ENCODE measurements around the gene PLEKHG3.

PLEKHG3 gene

GRCh38 chr14:64692189-64692985 is 11.8 kb upstream of the PLEKHG3 start:
- no peak overlapping the region for H3K27ac ChIP-seq
- no peak for DNase-seq (ENCODE audit: low read depth, low spot score)
- no peak overlapping the region for H3K4me3 ChIP-seq
- no peaks in the 10 kb centered on the region for H3K9me3 ChIP-seq (ENCODE audit: low read depth, low read length)
- TF ChIP-seq FOXP2 (optimal IDR thresholded peaks at IDR 0.05; ENCODE audit: control extremely low read depth, extremely low read length, insufficient read depth): no peak
- H3K9ac ChIP-seq (ENCODE audit: insufficient read length): no peak overlapping the region
- H3K36me3 ChIP-seq (ENCODE audit: insufficient read depth, low read length): no peaks in the 10 kb centered on the region

- H3K9me3 ChIP-seq (ENCODE audit: low read depth, low read length): no peaks in the 10 kb centered on the region
- no peak overlapping the region for H3K9ac ChIP-seq (ENCODE audit: insufficient read length)
- H3K36me3 ChIP-seq (ENCODE audit: insufficient read depth, low read length): no peaks in the 10 kb centered on the region
- no peak overlapping the region for H3K4me3 ChIP-seq
- TF ChIP-seq EZH2 (IDR thresholded peaks at IDR 0.05) (no peak), POLR2AphosphoS5 (IDR thresholded peaks at IDR 0.05; ENCODE audit: borderline replicate concordance, low read depth, low read length) (no peak), FOXP2 (optimal IDR thresholded peaks at IDR 0.05; ENCODE audit: control extremely low read depth, extremely low read length, insufficient read depth) (no peak)
- H3K27ac ChIP-seq: no peak overlapping the region
- DNase-seq (ENCODE audit: low read depth, low spot score): no peak
Measured at GRCh38 chr14:64692986-64693809, 11.0 kb upstream of the PLEKHG3 start.

- no peak overlapping the region for H3K9ac ChIP-seq (ENCODE audit: insufficient read length)
Measured at GRCh38 chr14:64693810-64694165, 10.4 kb upstream of the PLEKHG3 start.

GRCh38 chr14:64695071-64695470 is 9.2 kb upstream of the PLEKHG3 start:
- no peaks in the 10 kb centered on the region for H3K9me3 ChIP-seq (ENCODE audit: low read depth, low read length)
- H3K4me3 ChIP-seq: no peak overlapping the region
- no peak overlapping the region for H3K27ac ChIP-seq
- H3K9ac ChIP-seq (ENCODE audit: insufficient read length): no peak overlapping the region
- no peak for DNase-seq (ENCODE audit: low read depth, low spot score)
- H3K36me3 ChIP-seq (ENCODE audit: insufficient read depth, low read length): no peaks in the 10 kb centered on the region
- TF ChIP-seq EZH2 (IDR thresholded peaks at IDR 0.05) (no peak), POLR2AphosphoS5 (IDR thresholded peaks at IDR 0.05; ENCODE audit: borderline replicate concordance, low read depth, low read length) (no peak), FOXP2 (optimal IDR thresholded peaks at IDR 0.05; ENCODE audit: control extremely low read depth, extremely low read length, insufficient read depth) (no peak)

More at GRCh38 chr14:64693810-64694165, 10.4 kb upstream of the PLEKHG3 start:
- H3K4me3 ChIP-seq: no peak overlapping the region
- no peak for DNase-seq (ENCODE audit: low read depth, low spot score)
- H3K36me3 ChIP-seq (ENCODE audit: insufficient read depth, low read length): no peaks in the 10 kb centered on the region
- TF ChIP-seq POLR2AphosphoS5 (IDR thresholded peaks at IDR 0.05; ENCODE audit: borderline replicate concordance, low read depth, low read length): no peak
- no peak for TF ChIP-seq FOXP2 (optimal IDR thresholded peaks at IDR 0.05; ENCODE audit: control extremely low read depth, extremely low read length, insufficient read depth)
- TF ChIP-seq EZH2 (IDR thresholded peaks at IDR 0.05): no peak
- no peak overlapping the region for H3K27ac ChIP-seq
- no peaks in the 10 kb centered on the region for H3K9me3 ChIP-seq (ENCODE audit: low read depth, low read length)

- DNase-seq (ENCODE audit: low read depth, low spot score): no peak
- Histone ChIP-seq H3K36me3 (ENCODE audit: insufficient read depth, low read length) (no peaks in the 10 kb centered on the region), H3K9ac (ENCODE audit: insufficient read length) (no peak overlapping the region), H3K9me3 (ENCODE audit: low read depth, low read length) (no peaks in the 10 kb centered on the region), H3K27ac (no peak overlapping the region), H3K4me3 (no peak overlapping the region)
- TF ChIP-seq FOXP2 (optimal IDR thresholded peaks at IDR 0.05; ENCODE audit: control extremely low read depth, extremely low read length, insufficient read depth) (no peak), EZH2 (IDR thresholded peaks at IDR 0.05) (no peak), POLR2AphosphoS5 (IDR thresholded peaks at IDR 0.05; ENCODE audit: borderline replicate concordance, low read depth, low read length) (no peak)
Measured at GRCh38 chr14:64696355-64696857, 7.8 kb upstream of the PLEKHG3 start.

- Histone ChIP-seq H3K9me3 (ENCODE audit: low read depth, low read length) (no peaks in the 10 kb centered on the region), H3K27ac (no peak overlapping the region), H3K4me3 (no peak overlapping the region), H3K36me3 (ENCODE audit: insufficient read depth, low read length) (no peaks in the 10 kb centered on the region), H3K9ac (ENCODE audit: insufficient read length) (no peak overlapping the region)
- TF ChIP-seq FOXP2 (optimal IDR thresholded peaks at IDR 0.05; ENCODE audit: control extremely low read depth, extremely low read length, insufficient read depth) (no peak), POLR2AphosphoS5 (IDR thresholded peaks at IDR 0.05; ENCODE audit: borderline replicate concordance, low read depth, low read length) (no peak), EZH2 (IDR thresholded peaks at IDR 0.05) (no peak)
- DNase-seq (ENCODE audit: low read depth, low spot score): no peak
Measured at GRCh38 chr14:64698903-64699302, 5.3 kb upstream of the PLEKHG3 start.

- Histone ChIP-seq H3K9me3 (ENCODE audit: low read depth, low read length) (no peaks in the 10 kb centered on the region), H3K4me3 (no peak overlapping the region), H3K27ac (no peak overlapping the region), H3K36me3 (ENCODE audit: insufficient read depth, low read length) (no peaks in the 10 kb centered on the region), H3K9ac (ENCODE audit: insufficient read length) (no peak overlapping the region)
- no peak for DNase-seq (ENCODE audit: low read depth, low spot score)
- no peak for TF ChIP-seq EZH2 (IDR thresholded peaks at IDR 0.05)
- TF ChIP-seq FOXP2 (optimal IDR thresholded peaks at IDR 0.05; ENCODE audit: control extremely low read depth, extremely low read length, insufficient read depth): no peak
- no peak for TF ChIP-seq POLR2AphosphoS5 (IDR thresholded peaks at IDR 0.05; ENCODE audit: borderline replicate concordance, low read depth, low read length)
Measured at GRCh38 chr14:64700290-64700689, 3.9 kb upstream of the PLEKHG3 start.

- Histone ChIP-seq H3K27ac (no peak overlapping the region), H3K36me3 (ENCODE audit: insufficient read depth, low read length) (no peaks in the 10 kb centered on the region), H3K4me3 (no peak overlapping the region), H3K9ac (ENCODE audit: insufficient read length) (no peak overlapping the region), H3K9me3 (ENCODE audit: low read depth, low read length) (no peaks in the 10 kb centered on the region)
- TF ChIP-seq FOXP2 (optimal IDR thresholded peaks at IDR 0.05; ENCODE audit: control extremely low read depth, extremely low read length, insufficient read depth) (no peak), EZH2 (IDR thresholded peaks at IDR 0.05) (no peak), POLR2AphosphoS5 (IDR thresholded peaks at IDR 0.05; ENCODE audit: borderline replicate concordance, low read depth, low read length) (no peak)
- DNase-seq (ENCODE audit: low read depth, low spot score): no peak
Measured at GRCh38 chr14:64700894-64701293, 3.3 kb upstream of the PLEKHG3 start.

Data from SK-N-MC (cell line).